ENCODE measurements around the gene USP7.
"Not testable (repeated sequence)": the region's sequence is repeated elsewhere in the genome, so short reads cannot be mapped to it uniquely, and the experiment has no call there.

The USP7 gene

DNA sequence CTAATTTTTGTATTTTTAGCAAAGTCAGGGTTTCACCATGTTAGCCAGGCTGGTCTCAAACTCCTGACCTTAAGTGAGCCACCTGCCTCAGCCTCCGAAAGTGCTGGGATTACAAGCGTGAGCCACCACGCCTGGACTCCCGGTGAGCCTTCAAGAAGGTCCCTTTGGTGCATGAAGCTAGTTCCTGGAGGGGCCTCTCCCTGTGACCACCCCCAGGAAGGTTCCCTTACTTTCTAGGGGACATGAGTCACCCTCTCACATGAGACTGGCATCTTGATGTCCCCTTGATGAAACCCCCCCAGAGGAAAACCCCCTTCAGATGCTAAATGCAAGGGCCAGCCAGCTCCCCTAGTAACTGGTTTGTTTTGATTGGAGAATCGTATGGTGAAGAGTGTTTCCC lies 107.7 kb downstream of the USP7 start:
- no peak for DNase-seq

DNA sequence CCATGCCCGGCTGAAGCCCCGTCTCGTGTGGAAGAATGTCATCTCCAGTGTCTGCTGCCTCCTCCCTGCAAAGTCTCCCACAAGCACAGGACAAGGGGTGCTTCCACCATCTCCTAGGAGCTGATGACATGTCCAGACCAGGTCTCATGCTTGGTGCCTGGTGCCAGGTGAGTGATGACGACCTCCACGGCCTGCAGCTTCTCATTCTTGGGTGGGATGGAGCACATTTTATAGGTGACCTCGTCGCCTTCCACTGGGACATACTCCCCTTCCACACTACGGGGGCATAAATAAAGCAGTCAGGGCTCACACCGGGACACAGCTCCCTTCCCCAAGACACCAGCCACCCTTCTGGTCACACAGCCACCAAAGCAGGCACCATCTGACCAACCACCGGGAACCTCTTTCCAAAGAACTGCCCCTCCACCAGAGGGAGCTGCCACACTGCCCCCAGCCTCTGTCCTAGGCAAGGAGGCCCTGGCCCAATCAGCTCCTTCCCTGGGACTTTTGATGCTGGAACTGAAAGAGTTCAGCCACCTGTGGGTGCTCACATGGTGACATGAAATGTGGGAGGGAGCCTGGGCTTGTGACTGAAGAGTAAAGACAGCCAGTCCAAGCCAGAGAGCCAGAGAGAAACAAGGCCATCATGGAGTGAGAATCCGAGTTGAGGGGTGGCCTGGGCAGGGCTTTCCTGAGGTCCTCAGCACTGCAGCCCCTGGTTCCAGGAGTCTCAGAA lies 108.5 kb downstream of the USP7 start:
- DNase-seq = no peak

DNA sequence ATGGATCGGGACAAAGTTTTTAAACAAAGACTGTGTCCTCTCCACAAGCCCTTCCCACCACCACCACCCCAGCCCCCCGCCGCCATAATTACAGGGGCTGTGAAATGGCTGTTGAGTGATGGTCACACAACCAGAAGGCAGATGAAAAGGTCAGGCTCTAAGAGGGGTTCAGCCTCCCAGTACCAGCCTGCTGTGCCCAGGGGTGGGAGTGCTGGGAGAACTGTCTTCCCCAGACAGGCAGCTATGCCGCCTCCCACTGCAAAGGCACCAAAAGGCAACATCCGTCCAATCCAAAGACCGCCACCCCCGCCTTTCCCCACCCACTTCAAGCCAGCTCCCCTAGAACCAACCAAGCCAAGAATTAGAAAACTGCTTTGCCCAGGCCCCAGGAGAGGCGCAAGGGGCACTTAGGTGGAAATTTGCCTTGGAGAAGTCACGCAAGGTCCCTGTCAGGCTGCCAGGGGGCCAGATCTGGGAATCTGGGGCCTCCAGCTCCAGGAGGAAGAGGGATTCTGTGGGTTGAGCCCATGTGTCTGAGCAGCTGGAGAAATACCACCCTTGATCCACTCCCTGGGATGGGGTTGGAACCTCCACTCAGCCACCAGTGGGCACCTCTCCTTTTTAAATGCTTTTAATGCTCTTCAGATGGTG lies 109.3 kb downstream of the USP7 start:
- no peak for DNase-seq

DNA sequence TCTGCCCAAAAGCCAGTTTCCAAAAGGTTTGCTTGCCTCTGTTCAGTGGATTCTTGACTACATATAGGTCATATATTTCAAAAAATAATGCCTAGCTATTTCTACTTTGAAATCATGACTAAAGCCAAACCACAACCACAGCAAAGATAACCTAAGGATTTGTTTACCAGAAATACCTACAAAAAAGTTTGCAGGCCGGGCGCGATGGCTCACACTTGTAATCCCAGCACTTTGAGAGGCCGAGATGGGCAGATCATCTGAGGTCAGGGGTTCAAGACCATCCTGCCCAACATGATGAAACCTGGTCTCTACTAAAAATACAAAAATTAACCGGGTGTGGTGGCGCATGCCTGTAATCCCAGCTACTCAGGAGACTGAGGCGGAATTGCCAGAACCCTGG lies 110.1 kb downstream of the USP7 start:
- no peak for DNase-seq

DNA sequence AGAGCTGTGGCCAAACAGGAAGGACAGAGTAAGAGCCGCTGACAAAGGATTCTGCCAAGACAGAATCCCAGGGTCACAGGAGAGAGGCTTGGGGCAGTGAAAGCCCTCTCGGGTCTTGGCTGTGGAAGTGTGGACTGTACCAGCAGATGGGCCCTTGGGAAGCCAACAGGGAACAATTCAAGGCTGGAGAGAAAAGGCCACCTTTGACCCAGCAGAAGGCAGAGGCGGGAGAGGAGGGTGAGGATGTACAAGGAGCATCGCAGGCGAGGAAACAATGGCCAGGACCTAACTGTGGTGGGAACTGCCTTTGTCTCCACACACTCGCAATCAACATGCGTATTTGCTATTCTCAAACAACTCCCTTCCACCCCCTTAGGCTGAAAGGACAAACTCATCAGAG lies 110.6 kb downstream of the USP7 start:
- no peak for DNase-seq

DNA sequence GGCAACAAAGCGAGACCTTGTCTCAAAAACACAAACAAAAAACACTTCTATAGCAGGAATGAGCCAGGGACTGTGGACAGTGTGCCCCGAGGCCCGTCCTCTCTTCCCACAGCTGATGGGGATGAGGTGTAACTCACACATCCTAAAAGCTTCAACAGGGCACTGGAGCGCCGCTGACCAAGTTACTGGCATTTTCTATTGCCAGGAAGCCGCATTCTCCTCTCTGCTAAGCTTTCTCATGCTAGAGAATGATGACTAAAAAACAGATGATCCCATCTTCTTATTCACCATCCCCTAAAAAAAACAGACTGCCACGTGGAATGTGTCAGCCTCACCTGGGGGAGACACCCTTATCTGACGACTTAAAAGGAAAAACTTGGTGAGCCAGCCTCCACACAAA lies 111.2 kb downstream of the USP7 start:
- no peak for DNase-seq

DNA sequence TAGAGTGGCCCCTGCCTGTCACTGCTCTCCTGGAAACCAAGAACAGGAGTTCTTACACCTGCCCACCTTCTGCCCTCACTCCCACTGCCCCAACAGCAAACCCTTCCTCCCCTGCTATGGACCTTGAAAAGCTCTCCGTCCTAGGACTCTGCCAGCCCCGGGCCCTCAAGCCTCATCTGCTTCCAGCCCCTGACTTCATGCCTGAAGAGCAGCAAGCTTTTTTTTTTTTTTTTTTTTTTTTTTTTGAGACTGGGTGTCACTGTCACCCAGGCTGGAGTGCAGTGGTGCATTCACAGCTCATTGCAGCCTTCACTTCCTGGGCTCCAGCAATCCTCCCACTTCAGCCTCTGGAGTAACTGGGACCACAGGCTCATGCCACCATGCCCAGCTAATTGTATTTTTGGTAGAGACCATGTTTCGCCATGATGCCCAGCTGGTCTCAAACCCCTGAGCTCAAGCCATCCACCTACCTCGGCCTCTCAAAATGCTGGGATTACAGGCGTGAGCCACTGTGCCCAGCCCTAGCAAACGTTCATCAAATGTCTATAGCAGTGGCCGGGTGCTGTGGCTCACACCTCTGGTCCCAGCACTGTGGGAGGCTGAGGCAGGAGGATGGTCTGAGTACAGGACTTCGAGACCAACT lies 111.8 kb downstream of the USP7 start:
- DNase-seq = no peak

DNA sequence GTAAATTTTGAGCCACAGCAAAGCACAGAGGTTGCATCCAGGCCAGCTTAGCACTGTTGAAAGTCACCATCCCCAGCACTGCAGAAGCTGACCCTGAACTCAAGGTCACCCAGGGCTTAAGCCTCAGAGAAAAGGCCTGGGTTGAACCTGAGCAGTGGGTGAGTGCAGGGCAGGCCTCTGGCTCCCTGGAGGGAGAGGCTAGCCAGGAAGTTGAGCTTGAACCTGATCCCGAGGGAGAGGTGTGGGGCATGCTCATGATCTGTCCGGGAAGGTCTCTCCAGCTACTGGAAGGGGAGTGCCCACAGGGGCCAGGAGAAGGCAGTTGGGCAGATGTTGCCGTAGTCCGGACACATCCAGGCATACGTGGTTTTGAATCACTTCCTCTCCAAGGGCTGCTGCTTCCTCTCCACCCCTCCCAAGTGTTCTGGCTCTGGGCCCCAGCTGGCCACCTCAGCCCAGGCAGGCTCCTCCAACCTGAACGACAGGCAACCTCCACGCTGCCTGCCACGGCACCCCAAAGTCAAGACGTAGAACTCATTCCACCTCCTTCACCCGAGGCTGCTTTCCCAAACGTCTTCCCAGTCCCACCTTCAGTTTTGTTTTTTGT lies 113.3 kb downstream of the USP7 start:
- no peak for DNase-seq

DNA sequence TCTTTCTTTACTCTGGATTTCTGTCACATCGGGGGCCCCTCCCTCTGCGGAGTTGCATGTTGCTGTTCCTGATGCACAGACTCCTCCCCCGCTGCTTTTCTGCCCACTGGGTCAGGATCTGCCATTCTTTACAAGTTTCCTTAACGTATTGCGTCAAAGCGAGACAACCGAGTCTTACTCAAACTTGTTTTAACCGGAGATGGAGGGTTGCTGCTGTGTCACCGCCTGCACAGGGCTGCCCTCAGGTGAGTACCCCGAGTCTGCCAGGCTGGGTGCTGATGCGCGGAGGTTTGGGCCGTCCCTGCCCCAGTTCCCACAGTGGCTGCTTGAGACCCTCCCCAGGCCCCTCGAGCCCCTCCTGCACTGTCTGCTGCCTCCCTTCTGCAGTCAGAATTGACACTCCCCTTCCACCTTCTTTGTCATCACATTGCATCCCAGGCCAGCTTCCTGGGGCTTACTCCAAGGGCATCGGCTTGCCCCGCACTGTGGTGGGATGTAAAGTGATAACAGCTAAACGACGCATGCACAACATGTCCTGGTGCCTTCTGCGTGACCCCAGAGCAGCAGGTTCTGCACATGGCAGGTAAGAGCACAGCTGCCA lies 114.2 kb downstream of the USP7 start:
- no peak for DNase-seq

DNA sequence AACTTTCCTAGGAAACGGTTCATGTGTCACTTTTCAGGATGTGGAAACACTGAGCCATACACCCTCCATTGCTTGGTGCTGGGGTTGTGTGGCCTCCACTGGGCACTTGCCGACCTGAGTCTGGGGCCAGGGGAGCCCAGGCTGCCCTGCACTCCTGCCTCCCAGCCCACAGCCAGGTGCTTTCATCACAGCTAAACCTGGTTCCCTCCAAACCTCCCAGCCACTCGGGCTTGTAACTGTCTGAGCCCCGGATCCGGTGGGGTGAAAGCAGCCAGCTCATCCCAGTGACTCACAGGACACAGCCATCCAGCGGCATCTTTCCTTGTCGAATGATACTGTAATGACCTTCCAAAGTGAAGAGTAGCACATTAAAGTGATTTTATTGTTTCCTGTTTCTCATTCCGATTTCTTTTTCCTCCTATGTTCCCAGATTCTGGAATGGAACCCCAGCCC lies 114.7 kb downstream of the USP7 start:
- no peak for DNase-seq

DNA sequence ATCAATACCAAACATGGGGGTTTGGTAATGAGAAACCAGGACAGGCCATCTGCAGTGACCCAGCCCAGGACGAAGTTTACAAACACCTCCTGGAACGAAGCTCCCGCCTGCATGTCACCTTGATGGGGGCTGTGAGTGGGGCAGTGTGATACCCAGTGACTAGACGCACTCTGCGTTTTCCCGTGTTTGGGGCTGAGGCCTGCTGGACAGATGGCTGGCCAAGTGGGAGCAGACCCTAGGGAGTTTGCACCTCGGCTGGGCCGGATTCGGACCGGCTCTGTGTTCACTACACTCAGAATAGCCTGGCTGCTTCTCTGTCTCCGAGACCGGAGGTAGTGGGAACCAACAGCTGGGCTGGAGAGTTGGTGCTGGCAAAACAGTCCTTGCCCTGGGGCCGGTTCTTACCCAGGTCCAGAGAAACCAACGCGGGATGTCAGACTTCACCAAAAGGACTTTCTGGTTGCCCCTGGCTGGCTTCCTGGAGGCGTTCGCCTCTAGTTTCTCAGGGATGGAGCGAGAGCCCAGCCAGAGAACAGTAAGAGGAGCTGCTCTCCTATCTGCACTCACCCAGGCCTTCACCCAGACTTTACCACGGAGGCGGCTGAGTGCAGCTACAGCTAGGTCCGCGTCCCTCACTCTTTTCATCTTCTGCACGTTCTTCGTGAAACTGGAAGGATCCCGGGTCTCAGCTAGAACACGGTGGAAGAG lies 115.3 kb downstream of the USP7 start:
- no peak for DNase-seq

DNA sequence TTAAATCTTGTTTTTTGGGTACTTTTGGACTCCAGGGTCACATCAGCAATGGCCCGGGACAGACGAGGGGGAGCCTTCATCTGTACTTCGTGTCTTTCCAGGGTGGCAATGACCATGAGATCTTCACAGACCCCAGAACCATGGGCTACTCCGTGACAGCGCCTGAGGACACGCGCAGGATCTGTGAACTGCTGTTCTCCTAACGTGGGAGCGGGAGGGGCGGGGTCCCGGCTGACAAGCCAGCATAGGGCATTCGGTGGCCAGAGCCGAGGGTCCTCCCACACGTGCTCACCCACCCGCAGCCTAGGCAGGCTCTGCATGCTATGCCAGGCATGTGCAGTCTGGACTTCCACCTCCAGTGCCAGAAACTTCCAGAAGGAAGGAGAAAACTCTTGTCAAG lies 116.1 kb downstream of the USP7 start:
- no peak for DNase-seq

DNA sequence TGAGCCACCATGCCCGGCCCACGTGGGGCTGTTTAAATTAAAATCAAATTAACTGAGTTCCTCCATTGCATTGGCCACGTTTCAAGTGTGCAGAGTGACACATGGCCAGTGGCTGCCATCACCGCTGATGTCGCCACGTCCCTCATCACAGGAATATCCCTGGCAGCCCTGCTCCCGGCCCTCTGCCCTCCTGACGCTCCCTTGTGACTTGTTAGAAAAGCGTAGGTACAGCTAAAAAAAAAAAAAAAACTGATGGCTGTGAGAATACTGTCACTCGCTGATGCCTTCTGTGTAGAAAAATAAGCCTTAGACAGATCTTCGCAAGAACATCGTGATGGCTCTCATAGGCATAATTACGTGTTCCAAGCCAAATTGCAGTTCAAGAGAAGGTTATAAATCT lies 116.6 kb downstream of the USP7 start:
- no peak for DNase-seq

DNA sequence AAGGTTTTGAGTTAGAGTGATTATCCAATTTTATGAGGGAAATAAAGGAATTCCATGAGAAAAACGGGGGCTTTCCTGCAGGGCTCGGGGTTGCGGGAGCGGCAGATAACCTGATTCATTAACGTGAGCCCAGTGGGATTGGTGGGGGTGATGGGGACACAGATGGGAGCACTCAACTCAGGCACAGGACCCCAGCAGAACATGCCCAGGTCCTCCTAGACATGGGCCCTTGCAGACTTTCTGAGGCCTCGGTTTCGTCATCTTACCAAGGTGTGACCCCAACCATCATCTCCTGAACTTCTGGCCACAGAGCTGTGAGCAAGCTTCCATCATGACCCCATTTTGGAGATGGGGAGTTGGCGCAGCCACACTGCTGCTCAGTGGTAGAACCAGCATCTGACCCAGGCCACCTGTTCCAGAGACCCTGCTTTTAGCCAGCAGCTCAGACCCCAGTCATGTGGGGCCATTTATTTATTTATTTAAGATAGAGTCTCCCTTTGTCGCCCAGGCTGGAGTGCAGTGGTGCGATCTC lies 117.2 kb downstream of the USP7 start:
- no peak for DNase-seq

DNA sequence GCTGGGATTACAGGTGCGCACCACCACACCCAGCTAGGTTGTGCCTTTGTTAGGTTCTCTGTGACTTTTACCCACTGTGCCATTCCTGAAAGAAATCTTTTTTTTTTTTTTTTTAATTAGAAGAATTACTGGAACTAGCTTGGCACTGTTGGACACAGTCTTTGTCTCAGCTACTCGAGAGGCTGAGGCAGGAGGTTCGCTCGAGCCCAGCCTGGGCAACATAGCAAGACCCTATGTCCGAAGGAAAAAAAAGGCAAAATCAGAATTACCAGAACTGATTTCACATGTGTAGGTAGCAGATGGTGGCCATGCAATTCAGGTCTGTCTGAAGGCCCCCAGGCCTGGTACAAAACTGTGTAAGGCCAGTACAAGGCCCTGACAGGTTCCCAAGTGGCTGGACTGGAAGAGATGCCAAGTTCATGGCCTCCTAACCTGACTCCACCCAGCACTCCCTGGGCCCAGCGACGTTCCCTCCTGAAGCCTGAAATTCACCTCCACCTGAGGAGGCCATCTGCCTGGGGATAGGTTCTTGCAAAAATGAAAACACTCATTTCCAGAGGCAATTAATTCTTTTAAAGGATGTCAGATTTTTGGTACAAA lies 117.9 kb downstream of the USP7 start:
- no peak for DNase-seq

DNA sequence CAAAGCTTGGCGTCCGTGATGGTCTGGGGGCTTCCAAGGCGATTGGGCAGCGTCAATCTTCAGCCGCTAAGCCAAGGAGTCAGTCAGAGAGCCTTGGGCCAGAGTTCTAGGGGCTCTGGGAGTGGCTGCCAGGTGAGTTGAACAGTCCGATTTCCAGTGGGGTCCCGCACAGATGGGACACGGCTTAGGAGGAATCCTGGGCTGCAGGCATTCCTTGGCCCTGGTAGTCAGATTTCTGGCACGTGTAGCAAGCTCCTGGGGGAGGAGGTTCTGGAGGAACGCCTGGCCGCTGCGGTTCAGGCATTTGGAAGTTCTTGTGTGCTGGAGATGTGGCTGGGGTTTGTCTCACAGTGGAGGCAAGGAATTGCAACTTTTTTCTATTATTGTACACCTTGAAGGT lies 120.4 kb downstream of the USP7 start:
- not testable (repeated sequence) for DNase-seq
